ENCODE data around the gene METTL16. TPM values are rescaled to one million over a fixed set of nuclear protein-coding genes. Genes with fewer than 3 reads are reported as not detected.

METTL16 gene
- total RNA-seq, 1 experiment from 2014 or later, result 54.1 TPM

DNA sequence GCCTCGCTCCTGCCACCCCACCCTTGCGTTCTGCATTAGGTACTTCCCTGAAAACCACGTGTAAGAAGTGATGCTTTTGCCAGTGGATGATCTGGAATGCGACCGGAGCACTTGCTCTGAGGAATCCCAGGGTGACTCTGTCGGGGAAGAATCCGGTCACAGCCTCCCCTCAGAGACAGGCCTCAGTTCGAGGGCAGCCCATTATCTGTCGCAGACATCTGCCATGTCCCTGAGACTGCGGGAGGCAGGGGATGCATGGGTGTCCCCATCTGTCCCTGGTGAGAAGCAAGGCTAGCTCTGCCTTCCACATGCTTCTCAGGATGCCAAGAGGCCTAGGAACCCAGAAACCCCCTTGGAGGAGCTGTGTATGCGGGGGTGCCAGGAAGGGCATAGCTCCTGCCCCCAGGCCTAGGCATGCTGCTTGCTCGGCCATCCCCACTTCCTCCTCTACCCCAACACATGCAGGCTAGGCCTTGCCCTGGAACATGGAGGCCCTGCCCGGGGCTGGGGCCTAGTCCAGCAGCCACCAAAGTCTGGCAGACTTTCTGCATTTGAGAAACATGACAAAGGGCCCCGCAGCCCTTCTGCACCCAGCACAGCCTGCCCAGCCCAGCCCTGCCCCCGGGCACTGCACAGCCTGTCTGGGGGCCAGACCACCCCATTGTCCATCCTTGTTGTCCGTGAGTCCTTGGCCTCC lies 131.3 kb downstream of the METTL16 start (continued):
- TF ChIP-seq, protein P1, sequence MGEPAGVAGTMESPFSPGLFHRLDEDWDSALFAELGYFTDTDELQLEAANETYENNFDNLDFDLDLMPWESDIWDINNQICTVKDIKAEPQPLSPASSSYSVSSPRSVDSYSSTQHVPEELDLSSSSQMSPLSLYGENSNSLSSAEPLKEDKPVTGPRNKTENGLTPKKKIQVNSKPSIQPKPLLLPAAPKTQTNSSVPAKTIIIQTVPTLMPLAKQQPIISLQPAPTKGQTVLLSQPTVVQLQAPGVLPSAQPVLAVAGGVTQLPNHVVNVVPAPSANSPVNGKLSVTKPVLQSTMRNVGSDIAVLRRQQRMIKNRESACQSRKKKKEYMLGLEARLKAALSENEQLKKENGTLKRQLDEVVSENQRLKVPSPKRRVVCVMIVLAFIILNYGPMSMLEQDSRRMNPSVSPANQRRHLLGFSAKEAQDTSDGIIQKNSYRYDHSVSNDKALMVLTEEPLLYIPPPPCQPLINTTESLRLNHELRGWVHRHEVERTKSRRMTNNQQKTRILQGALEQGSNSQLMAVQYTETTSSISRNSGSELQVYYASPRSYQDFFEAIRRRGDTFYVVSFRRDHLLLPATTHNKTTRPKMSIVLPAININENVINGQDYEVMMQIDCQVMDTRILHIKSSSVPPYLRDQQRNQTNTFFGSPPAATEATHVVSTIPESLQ (CRISPR knock-in tag; IDR thresholded peaks at IDR 0.05), result no peak
- TF ChIP-seq, protein P2, sequence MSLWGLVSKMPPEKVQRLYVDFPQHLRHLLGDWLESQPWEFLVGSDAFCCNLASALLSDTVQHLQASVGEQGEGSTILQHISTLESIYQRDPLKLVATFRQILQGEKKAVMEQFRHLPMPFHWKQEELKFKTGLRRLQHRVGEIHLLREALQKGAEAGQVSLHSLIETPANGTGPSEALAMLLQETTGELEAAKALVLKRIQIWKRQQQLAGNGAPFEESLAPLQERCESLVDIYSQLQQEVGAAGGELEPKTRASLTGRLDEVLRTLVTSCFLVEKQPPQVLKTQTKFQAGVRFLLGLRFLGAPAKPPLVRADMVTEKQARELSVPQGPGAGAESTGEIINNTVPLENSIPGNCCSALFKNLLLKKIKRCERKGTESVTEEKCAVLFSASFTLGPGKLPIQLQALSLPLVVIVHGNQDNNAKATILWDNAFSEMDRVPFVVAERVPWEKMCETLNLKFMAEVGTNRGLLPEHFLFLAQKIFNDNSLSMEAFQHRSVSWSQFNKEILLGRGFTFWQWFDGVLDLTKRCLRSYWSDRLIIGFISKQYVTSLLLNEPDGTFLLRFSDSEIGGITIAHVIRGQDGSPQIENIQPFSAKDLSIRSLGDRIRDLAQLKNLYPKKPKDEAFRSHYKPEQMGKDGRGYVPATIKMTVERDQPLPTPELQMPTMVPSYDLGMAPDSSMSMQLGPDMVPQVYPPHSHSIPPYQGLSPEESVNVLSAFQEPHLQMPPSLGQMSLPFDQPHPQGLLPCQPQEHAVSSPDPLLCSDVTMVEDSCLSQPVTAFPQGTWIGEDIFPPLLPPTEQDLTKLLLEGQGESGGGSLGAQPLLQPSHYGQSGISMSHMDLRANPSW (CRISPR knock-in tag; conservative IDR thresholded peaks at IDR 0.05; ENCODE audit: low read depth), result no peak
- TF ChIP-seq, protein P3, sequence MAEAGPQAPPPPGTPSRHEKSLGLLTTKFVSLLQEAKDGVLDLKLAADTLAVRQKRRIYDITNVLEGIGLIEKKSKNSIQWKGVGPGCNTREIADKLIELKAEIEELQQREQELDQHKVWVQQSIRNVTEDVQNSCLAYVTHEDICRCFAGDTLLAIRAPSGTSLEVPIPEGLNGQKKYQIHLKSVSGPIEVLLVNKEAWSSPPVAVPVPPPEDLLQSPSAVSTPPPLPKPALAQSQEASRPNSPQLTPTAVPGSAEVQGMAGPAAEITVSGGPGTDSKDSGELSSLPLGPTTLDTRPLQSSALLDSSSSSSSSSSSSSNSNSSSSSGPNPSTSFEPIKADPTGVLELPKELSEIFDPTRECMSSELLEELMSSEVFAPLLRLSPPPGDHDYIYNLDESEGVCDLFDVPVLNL (CRISPR knock-in tag; IDR thresholded peaks at IDR 0.05; ENCODE audit: borderline replicate concordance, low read depth), result no peak
- TF ChIP-seq, protein P4, sequence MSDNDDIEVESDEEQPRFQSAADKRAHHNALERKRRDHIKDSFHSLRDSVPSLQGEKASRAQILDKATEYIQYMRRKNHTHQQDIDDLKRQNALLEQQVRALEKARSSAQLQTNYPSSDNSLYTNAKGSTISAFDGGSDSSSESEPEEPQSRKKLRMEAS (CRISPR knock-in tag; IDR thresholded peaks at IDR 0.05), result no peak
- TF ChIP-seq, protein P5, sequence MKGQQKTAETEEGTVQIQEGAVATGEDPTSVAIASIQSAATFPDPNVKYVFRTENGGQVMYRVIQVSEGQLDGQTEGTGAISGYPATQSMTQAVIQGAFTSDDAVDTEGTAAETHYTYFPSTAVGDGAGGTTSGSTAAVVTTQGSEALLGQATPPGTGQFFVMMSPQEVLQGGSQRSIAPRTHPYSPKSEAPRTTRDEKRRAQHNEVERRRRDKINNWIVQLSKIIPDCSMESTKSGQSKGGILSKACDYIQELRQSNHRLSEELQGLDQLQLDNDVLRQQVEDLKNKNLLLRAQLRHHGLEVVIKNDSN (CRISPR knock-in tag; IDR thresholded peaks at IDR 0.05), result no peak
- TF ChIP-seq, protein P6, sequence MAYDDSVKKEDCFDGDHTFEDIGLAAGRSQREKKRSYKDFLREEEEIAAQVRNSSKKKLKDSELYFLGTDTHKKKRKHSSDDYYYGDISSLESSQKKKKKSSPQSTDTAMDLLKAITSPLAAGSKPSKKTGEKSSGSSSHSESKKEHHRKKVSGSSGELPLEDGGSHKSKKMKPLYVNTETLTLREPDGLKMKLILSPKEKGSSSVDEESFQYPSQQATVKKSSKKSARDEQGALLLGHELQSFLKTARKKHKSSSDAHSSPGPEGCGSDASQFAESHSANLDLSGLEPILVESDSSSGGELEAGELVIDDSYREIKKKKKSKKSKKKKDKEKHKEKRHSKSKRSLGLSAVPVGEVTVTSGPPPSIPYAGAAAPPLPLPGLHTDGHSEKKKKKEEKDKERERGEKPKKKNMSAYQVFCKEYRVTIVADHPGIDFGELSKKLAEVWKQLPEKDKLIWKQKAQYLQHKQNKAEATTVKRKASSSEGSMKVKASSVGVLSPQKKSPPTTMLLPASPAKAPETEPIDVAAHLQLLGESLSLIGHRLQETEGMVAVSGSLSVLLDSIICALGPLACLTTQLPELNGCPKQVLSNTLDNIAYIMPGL (CRISPR knock-in tag; IDR thresholded peaks at IDR 0.05), result no peak
- TF ChIP-seq, protein P7, sequence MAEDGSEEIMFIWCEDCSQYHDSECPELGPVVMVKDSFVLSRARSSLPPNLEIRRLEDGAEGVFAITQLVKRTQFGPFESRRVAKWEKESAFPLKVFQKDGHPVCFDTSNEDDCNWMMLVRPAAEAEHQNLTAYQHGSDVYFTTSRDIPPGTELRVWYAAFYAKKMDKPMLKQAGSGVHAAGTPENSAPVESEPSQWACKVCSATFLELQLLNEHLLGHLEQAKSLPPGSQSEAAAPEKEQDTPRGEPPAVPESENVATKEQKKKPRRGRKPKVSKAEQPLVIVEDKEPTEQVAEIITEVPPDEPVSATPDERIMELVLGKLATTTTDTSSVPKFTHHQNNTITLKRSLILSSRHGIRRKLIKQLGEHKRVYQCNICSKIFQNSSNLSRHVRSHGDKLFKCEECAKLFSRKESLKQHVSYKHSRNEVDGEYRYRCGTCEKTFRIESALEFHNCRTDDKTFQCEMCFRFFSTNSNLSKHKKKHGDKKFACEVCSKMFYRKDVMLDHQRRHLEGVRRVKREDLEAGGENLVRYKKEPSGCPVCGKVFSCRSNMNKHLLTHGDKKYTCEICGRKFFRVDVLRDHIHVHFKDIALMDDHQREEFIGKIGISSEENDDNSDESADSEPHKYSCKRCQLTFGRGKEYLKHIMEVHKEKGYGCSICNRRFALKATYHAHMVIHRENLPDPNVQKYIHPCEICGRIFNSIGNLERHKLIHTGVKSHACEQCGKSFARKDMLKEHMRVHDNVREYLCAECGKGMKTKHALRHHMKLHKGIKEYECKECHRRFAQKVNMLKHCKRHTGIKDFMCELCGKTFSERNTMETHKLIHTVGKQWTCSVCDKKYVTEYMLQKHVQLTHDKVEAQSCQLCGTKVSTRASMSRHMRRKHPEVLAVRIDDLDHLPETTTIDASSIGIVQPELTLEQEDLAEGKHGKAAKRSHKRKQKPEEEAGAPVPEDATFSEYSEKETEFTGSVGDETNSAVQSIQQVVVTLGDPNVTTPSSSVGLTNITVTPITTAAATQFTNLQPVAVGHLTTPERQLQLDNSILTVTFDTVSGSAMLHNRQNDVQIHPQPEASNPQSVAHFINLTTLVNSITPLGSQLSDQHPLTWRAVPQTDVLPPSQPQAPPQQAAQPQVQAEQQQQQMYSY (CRISPR knock-in tag; IDR thresholded peaks at IDR 0.05), result no peak
- TF ChIP-seq ZNF671 (CRISPR knock-in tag; IDR thresholded peaks at IDR 0.05) (no peak), FOXP1 (CRISPR knock-in tag; IDR thresholded peaks at IDR 0.05; ENCODE audit: borderline replicate concordance) (no peak)
- TF ChIP-seq, protein P8, sequence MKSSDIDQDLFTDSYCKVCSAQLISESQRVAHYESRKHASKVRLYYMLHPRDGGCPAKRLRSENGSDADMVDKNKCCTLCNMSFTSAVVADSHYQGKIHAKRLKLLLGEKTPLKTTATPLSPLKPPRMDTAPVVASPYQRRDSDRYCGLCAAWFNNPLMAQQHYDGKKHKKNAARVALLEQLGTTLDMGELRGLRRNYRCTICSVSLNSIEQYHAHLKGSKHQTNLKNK (CRISPR knock-in tag; IDR thresholded peaks at IDR 0.05), result no peak
- TF ChIP-seq, protein P9, sequence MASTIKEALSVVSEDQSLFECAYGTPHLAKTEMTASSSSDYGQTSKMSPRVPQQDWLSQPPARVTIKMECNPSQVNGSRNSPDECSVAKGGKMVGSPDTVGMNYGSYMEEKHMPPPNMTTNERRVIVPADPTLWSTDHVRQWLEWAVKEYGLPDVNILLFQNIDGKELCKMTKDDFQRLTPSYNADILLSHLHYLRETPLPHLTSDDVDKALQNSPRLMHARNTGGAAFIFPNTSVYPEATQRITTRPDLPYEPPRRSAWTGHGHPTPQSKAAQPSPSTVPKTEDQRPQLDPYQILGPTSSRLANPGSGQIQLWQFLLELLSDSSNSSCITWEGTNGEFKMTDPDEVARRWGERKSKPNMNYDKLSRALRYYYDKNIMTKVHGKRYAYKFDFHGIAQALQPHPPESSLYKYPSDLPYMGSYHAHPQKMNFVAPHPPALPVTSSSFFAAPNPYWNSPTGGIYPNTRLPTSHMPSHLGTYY (CRISPR knock-in tag; IDR thresholded peaks at IDR 0.05), result no peak
